Hepatocyte (in vitro differentiated cells): Measurements from ENCODE around the gene OST4.

Experiments
- EZH2 ChIP-seq: fragments of 200-600 bp; sonication (generic); IDR thresholded peaks from 2 replicates; pipeline ENCODE4 v1.6.1; 2016; ENCODE audit warnings: antibody characterized with exemption, mild to moderate bottlenecking, borderline replicate concordance
- TF ChIP-seq, protein P1 (sequence below): fragments of 200-600 bp; sonication (generic); IDR thresholded peaks from 2 replicates; pipeline ENCODE4 v1.5.1; 2016; ENCODE audit warnings: antibody characterized with exemption, mild to moderate bottlenecking; ENCODE audit not compliant: poor library complexity

DNA sequence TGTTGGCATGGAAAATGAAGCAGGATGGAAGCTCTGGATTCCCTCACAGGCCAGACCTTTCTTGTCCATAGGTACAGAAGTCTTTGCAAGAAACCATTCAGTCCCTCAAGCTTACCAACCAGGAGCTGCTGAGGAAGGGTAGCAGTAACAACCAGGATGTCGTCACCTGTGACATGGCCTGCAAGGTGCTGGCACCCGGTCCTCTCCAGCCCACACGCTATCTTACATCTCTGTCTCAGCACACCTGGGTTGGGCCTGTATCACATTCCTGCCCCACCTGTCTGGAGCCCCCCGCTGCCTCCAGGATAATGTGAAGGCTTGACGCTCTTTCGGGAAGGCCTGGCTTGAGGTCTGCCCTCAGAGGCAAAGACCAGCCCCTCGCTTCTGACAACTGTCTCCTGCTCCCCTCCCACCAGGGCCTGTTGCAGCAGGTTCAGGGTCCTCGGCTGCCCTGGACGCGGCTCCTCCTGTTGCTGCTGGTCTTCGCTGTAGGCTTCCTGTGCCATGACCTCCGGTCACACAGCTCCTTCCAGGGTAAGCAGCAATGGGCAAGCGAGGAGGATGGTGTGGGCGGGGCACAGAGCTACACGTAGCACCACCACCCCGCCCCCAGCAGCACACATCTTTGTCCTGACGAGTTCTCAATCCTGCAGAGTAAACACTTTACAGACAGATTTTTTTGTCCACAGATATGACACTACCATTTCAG, 32.7 kb downstream of the OST4 start:
- no peak for TF ChIP-seq EZH2
- TF ChIP-seq, protein P1, sequence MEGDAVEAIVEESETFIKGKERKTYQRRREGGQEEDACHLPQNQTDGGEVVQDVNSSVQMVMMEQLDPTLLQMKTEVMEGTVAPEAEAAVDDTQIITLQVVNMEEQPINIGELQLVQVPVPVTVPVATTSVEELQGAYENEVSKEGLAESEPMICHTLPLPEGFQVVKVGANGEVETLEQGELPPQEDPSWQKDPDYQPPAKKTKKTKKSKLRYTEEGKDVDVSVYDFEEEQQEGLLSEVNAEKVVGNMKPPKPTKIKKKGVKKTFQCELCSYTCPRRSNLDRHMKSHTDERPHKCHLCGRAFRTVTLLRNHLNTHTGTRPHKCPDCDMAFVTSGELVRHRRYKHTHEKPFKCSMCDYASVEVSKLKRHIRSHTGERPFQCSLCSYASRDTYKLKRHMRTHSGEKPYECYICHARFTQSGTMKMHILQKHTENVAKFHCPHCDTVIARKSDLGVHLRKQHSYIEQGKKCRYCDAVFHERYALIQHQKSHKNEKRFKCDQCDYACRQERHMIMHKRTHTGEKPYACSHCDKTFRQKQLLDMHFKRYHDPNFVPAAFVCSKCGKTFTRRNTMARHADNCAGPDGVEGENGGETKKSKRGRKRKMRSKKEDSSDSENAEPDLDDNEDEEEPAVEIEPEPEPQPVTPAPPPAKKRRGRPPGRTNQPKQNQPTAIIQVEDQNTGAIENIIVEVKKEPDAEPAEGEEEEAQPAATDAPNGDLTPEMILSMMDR, result no peak
